BJ (cell line): ENCODE measurements around the gene TIAM2. TPM values are rescaled to one million over a fixed set of nuclear protein-coding genes. Genes with fewer than 3 reads are reported as not detected.

Experiments used
- CTCF ChIA-PET: fragments of 350-600 bp; formaldehyde crosslinking; extraction: SDS; loops from one replicate; lab custom pipeline; 2021; ENCODE audit warnings: antibody characterized with exemption, inconsistent platforms; lab: Yijun Ruan, JAX
- POLR2A ChIA-PET: fragments of 300-600 bp; sonication (Branson Sonifier 250); formaldehyde crosslinking; extraction: SDS; loops from one replicate; lab custom pipeline; 2021; ENCODE audit warnings: antibody characterized with exemption; lab: Charles Lee
- DNase-seq: peaks from one replicate; pipeline ENCODE4 v3.0.0-alpha.2; 2011; ENCODE audit warnings: low read depth
- H3K27me3 ChIP-seq: 2 replicates; pipeline ENCODE4 v1.6.0; 2011; ENCODE audit warnings: low read length; ENCODE audit not compliant: control insufficient read depth, insufficient read depth
- H3K36me3 ChIP-seq: 2 replicates; pipeline ENCODE4 v1.5.1; 2011; ENCODE audit warnings: low read length; ENCODE audit not compliant: control insufficient read depth, insufficient read depth
- H3K4me3 ChIP-seq: 2 replicates; pipeline ENCODE4 v1.5.1; 2011; ENCODE audit warnings: low read depth, mild to moderate bottlenecking, control low read depth, low read length
- CTCF ChIP-seq: IDR thresholded peaks from 2 replicates; pipeline ENCODE4 v1.5.1; 2011; ENCODE audit warnings: low read depth, mild to moderate bottlenecking, control low read depth, inconsistent platforms, low read length, moderate library complexity; ENCODE audit not compliant: insufficient read depth
- polyA minus RNA-seq: library from RNA; depleted of rRNA, polyadenylated mRNA; stranded (reverse); fragments of >200 nt; gene quantifications from 2 replicates; pipeline ENCODE4 v1.2.3, GENCODE V29; 2011; rRNA and poly(A)+ RNA removed
- polyA plus RNA-seq: library from polyadenylated mRNA; depleted of rRNA; stranded (reverse); fragments of >200 nt; gene quantifications from 2 replicates; pipeline ENCODE4 v1.2.3, GENCODE V29; 2011; rRNA removed

The TIAM2 gene
- polyA plus RNA-seq, result 4.6 and 6.3 TPM in 2 replicates
- polyA minus RNA-seq, result 9.4 and 19.5 TPM in 2 replicates

- no peak for TF ChIP-seq CTCF
- ChIA-PET CTCF (interaction anchor here (1.3 kb wide), 1 partner anchor 67 kb away, joined by 4 read pairs; no protein-coding TSS in a partner anchor), POLR2A (no interaction called here)
- no peak for DNase-seq
- H3K4me3 ChIP-seq, result peak within 1 kb of the TSS; percentile 91
- no peaks in the 10 kb centered on the region for H3K36me3 ChIP-seq
- H3K27me3 ChIP-seq, result no peaks in the 10 kb centered on the region
These were observed at the start of gene TIAM2 for GRCh38 chr6:154995254-154996015. TSS of gene TIAM2 (plus strand) at chr6:154995315. CDS start at chr6:155129224, 133,909 bp downstream.

- H3K36me3 ChIP-seq, result no peaks in the 10 kb centered on the region; the same call in 1 of the 2 replicates
- POLR2A ChIA-PET, result no interaction called here
- no peak for TF ChIP-seq CTCF
- no peaks in the 10 kb centered on the region for H3K27me3 ChIP-seq
- H3K4me3 ChIP-seq, result no peak overlapping the region
- no peak for DNase-seq
- CTCF ChIA-PET, result no interaction called here
These were observed 44.2 kb upstream of the TIAM2 start for GRCh38 chr6:154950979-154951344.

GRCh38 chr6:154951345-154952200, 43.5 kb upstream of the TIAM2 start:
- H3K27me3 ChIP-seq, result no peaks in the 10 kb centered on the region
- H3K36me3 ChIP-seq, result no peaks in the 10 kb centered on the region; the same call in 1 of the 2 replicates
- DNase-seq, result no peak
- POLR2A ChIA-PET, result no interaction called here
- TF ChIP-seq CTCF, result no peak
- CTCF ChIA-PET, result interaction anchor here (1.1 kb wide), 1 partner anchor 13 kb away, joined by 4 read pairs; no protein-coding TSS in a partner anchor
- H3K4me3 ChIP-seq, result no peak overlapping the region

GRCh38 chr6:154953644-154954043, 41.5 kb upstream of the TIAM2 start:
- Histone ChIP-seq H3K4me3 (no peak overlapping the region), H3K27me3 (no peaks in the 10 kb centered on the region), H3K36me3 (no peaks in the 10 kb centered on the region; the same call in 1 of the 2 replicates)
- no peak for DNase-seq
- POLR2A ChIA-PET, result no interaction called here
- TF ChIP-seq CTCF, result no peak
- CTCF ChIA-PET, result interaction anchor here (0.7 kb wide), 1 partner anchor 30 kb away, joined by 3 read pairs; no protein-coding TSS in a partner anchor

GRCh38 chr6:154954347-154954746, 40.8 kb upstream of the TIAM2 start:
- ChIA-PET CTCF (no interaction called here), POLR2A (no interaction called here)
- DNase-seq, result no peak
- no peak for TF ChIP-seq CTCF
- H3K4me3 ChIP-seq, result no peak overlapping the region
- no peaks in the 10 kb centered on the region; the same call in 1 of the 2 replicates for H3K36me3 ChIP-seq
- no peaks in the 10 kb centered on the region for H3K27me3 ChIP-seq
